Neural progenitor cell (in vitro differentiated cells): ENCODE results near the gene CHST3.

Experiments
- EZH2 ChIP-seq: fragments of 200-600 bp; sonication (generic); IDR thresholded peaks from 2 replicates; pipeline ENCODE4 v1.6.1; 2017; ENCODE audit warnings: antibody characterized with exemption, mild to moderate bottlenecking, moderate library complexity
- EZH2phosphoT487 ChIP-seq: fragments of 200-600 bp; sonication (generic); IDR thresholded peaks from 2 replicates; pipeline ENCODE4 v1.6.1; 2017; ENCODE audit warnings: antibody characterized with exemption
- TF ChIP-seq, protein P1 (sequence below): fragments of 200-600 bp; sonication (generic); IDR thresholded peaks from 2 replicates; pipeline ENCODE4 v1.5.1; 2017; ENCODE audit warnings: antibody characterized with exemption, mild to moderate bottlenecking

DNA sequence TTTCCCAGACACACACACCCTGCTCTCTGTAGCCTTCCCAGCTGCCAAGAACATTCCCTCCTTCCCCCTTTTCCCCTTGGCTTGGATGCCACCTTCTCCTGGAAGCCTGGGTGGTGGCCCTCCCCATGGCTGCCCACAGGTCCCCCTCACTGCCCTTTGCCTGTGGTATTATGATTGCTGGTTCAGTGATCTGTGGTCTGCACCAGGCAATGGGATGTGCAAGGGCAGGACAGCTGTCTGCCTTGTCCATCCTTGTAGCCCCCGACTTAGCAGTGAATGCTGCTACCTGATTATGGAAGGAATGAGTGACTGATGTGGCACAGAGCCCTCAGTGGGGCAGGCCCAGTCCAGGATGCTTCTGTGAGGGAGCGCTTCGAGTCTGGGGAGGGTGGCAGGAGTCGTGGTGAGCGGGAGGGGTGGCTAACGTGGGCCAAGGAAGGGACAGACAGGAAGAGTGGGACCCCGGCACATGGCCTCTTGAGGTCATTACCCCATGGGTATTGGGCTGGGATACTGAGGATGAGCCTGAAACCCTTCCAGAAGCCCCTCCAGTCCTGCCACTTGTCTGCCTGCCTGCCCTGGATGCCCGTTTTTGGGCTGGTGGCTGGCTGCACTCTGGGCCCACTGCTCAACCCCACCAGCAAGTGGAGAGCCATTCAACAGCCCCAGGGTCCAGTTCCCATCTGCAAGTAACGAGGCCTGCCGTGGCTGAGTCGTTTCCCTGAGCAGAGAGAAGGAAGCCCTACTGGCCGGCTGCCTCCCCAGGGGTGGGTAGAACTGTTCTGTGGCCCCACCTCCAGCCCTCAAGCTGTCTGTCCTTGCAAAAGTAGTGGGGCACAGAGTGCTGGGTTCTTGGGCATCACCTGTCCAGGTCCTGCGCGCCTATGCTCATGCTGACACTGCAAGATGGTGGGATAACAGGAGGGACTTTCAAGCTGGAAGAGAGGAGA is 8.8 kb downstream of the CHST3 start:
- TF ChIP-seq, protein P1, sequence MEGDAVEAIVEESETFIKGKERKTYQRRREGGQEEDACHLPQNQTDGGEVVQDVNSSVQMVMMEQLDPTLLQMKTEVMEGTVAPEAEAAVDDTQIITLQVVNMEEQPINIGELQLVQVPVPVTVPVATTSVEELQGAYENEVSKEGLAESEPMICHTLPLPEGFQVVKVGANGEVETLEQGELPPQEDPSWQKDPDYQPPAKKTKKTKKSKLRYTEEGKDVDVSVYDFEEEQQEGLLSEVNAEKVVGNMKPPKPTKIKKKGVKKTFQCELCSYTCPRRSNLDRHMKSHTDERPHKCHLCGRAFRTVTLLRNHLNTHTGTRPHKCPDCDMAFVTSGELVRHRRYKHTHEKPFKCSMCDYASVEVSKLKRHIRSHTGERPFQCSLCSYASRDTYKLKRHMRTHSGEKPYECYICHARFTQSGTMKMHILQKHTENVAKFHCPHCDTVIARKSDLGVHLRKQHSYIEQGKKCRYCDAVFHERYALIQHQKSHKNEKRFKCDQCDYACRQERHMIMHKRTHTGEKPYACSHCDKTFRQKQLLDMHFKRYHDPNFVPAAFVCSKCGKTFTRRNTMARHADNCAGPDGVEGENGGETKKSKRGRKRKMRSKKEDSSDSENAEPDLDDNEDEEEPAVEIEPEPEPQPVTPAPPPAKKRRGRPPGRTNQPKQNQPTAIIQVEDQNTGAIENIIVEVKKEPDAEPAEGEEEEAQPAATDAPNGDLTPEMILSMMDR, result no peak
- TF ChIP-seq EZH2 (no peak), EZH2phosphoT487 (no peak)
